Measurements from ENCODE around the gene NAALAD2. TPM values are rescaled to one million over a fixed set of nuclear protein-coding genes. Genes with fewer than 3 reads are reported as not detected.
"Not testable (repeated sequence)": the region's sequence is repeated elsewhere in the genome, so short reads cannot be mapped to it uniquely, and the experiment has no call there.

Gene NAALAD2
- 1.9 and 2.2 TPM in 2 replicates for total RNA-seq

DNA sequence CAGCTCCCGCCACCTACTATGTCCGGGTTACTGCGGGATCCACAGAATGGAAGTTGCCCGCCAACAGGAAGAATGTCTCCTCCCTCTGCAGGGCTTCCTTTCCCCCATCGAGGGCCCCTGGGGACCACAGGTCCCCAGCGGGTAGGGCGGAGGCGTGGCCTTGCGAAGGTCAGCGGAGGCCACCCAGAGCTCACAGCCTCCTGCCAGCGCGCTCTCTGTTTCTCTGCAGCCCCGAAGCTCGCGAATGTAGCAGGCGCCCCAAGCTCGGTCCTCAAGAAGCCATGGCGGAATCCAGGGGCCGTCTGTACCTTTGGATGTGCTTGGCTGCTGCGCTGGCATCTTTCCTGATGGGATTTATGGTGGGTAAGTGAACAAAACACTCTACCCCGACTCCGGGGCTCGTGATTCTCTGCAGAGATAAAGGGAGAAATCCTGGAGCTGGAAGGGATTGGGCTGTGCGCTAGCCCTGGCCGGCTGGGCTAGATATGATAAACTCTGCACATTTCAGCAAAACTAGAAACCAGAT lies at the start of gene NAALAD2:
Gene NAALAD2 (plus strand): TSS at position 186 of the 526 bp plus-strand sequence. CDS start 96 bp downstream, at position 282.
- TF ChIP-seq, protein P1, sequence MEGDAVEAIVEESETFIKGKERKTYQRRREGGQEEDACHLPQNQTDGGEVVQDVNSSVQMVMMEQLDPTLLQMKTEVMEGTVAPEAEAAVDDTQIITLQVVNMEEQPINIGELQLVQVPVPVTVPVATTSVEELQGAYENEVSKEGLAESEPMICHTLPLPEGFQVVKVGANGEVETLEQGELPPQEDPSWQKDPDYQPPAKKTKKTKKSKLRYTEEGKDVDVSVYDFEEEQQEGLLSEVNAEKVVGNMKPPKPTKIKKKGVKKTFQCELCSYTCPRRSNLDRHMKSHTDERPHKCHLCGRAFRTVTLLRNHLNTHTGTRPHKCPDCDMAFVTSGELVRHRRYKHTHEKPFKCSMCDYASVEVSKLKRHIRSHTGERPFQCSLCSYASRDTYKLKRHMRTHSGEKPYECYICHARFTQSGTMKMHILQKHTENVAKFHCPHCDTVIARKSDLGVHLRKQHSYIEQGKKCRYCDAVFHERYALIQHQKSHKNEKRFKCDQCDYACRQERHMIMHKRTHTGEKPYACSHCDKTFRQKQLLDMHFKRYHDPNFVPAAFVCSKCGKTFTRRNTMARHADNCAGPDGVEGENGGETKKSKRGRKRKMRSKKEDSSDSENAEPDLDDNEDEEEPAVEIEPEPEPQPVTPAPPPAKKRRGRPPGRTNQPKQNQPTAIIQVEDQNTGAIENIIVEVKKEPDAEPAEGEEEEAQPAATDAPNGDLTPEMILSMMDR (IDR thresholded peaks at IDR 0.05; ENCODE audit: insufficient read depth, low read depth, low read length), result no peak
- DNase-seq (ENCODE audit: low read depth), result peak; percentile 47

GRCh38 chr11:90085650-90086049 lies 48.8 kb upstream of the NAALAD2 start, which contains the start of gene UBTFL1:
TSS of gene UBTFL1 (plus strand) at chr11:90085950. CDS start at chr11:90085950, 0 bp downstream.
- not testable (repeated sequence) for H3K4me3 ChIP-seq (ENCODE audit: low read depth, low read length); DNase-seq (ENCODE audit: low read depth)

More for the DNA sequence above, at the start of gene NAALAD2:
- H3K4me3 ChIP-seq (ENCODE audit: low read depth, low read length), result peak within 1 kb of the TSS; percentile 70

GRCh38 chr11:90088731-90089130 lies 45.7 kb upstream of the NAALAD2 start:
- not testable (repeated sequence) for H3K4me3 ChIP-seq (ENCODE audit: low read depth, low read length); DNase-seq (ENCODE audit: low read depth)

- H3K4me3 ChIP-seq (ENCODE audit: low read depth, low read length); DNase-seq (ENCODE audit: low read depth): not testable (repeated sequence)
These were observed 39.1 kb upstream of the NAALAD2 start for GRCh38 chr11:90095230-90095924.

DNA sequence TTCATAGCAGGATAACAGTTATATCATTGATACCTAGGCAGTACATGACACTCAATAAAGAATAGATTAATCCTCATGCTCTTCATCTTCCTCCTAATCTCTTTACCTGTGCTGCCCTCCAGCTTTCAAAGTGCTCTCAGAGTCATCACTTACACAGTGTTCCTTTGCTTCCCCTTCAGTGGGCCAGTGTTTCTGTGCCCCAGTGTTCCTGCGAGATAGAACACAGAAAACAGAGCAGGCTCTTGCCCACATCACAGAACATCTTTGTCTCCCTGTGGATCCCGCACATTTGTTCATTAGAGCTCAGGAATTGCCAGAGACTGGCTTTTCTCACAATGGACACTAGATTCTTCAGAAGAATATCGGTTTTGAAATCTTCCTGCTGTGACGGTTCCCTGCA lies 36.2 kb upstream of the NAALAD2 start:
- not testable (repeated sequence) for DNase-seq (ENCODE audit: low read depth); H3K4me3 ChIP-seq (ENCODE audit: low read depth, low read length)

DNA sequence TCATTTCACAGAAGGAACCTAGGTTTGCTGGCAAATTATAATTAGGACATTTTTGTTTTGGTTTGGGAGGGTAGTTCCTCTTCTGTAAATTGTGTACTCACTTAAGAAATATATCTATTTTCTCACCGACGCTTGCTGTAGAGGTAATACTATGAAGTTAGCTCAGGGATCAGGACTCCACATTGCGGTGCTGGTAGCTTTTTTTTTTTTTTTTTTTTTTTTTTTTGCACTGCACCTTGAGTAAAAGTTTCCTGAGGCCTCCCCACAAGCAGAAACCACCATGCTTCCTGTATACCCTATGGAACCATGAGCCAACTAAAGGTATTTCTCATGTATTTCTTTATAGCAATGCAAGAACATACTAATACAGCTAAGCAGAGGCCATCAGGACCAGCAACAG lies 34.0 kb upstream of the NAALAD2 start:
- DNase-seq (ENCODE audit: low read depth), result no peak
- TF ChIP-seq, protein P1 (IDR thresholded peaks at IDR 0.05; ENCODE audit: insufficient read depth, low read depth, low read length), result no peak

GRCh38 chr11:90113541-90113940 lies 20.9 kb upstream of the NAALAD2 start:
- no peak overlapping the region for H3K4me3 ChIP-seq (ENCODE audit: low read depth, low read length)
- peak; percentile 2 for DNase-seq (ENCODE audit: low read depth)
- TF ChIP-seq, protein P1 (IDR thresholded peaks at IDR 0.05; ENCODE audit: insufficient read depth, low read depth, low read length), result no peak

More for the DNA sequence above, 34.0 kb upstream of the NAALAD2 start:
- no peak overlapping the region for H3K4me3 ChIP-seq (ENCODE audit: low read depth, low read length)

- no peak for DNase-seq (ENCODE audit: low read depth)
- TF ChIP-seq, protein P1 (IDR thresholded peaks at IDR 0.05; ENCODE audit: insufficient read depth, low read depth, low read length), result no peak
- H3K4me3 ChIP-seq (ENCODE audit: low read depth, low read length), result no peak overlapping the region
These were observed 14.3 kb upstream of the NAALAD2 start for GRCh38 chr11:90120191-90120590.

DNA sequence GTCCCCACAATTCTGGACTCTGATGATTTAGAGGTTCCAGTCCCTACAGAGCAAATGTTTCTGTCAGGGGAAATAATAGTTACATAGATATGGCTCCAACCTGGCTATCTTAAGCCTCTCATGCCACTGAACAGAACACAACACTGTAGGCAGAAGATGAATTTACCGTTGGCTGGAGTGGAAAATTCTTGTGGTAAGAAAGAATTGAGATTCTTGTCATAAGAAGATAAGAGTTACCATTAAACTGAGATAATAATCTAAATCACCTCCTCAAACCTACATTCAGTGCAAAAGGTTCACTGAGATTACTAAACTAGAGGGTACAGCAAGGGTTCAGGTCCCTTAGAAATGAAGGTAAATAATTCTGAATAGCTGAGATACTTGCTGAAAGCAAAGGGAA lies 10.1 kb upstream of the NAALAD2 start:
- no peak for DNase-seq (ENCODE audit: low read depth)

More for the DNA sequence above, 10.1 kb upstream of the NAALAD2 start:
- TF ChIP-seq, protein P1 (IDR thresholded peaks at IDR 0.05; ENCODE audit: insufficient read depth, low read depth, low read length), result no peak
- no peak overlapping the region for H3K4me3 ChIP-seq (ENCODE audit: low read depth, low read length)
